Fibroblast of skin of left quadriceps (primary cell): ENCODE data around the gene HCRTR2.
A peak's percentile ranks its signal among the peaks of the same experiment; 100 is the strongest.
"Not testable (repeated sequence)": the region's sequence is repeated elsewhere in the genome, so short reads cannot be mapped to it uniquely, and the experiment has no call there.

Experiments used
- DNase-seq, 2 experiments: peaks; one replicate each; pipeline ENCODE4 v3.0.0-alpha.2; 2013; ENCODE audit warnings: low read depth in 2 of 2

HCRTR2 gene

GRCh38 chr6:55174211-55175026 is at the start of gene HCRTR2:
TSS of gene HCRTR2 (plus strand) at chr6:55174515. CDS start at chr6:55174588, 73 bp downstream.
- DNase-seq: no peak

DNA sequence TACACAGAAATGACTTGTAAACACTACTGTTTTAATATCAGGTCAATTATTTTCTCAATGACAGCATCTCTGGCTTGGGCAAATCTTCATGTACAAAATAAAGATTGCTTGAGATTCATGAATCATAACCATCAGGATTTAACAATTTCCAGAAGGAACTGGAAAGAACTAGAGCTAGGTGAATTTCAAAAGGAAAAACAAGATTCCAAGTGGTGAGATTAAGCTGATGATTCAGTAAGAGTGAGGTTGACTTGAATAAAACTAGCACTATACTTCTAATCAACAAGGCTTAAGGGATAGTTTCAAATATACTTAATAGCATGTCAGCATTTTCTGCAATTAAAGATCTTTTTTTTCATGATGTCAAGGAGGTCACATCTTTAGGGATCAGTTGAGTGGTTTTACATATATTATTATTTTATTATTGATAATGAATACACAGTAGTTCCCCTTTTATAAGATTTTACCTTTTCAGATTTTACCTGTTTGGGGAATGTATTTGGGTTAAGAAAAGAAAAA is 43.5 kb upstream of the HCRTR2 start:
- DNase-seq: no peak

DNA sequence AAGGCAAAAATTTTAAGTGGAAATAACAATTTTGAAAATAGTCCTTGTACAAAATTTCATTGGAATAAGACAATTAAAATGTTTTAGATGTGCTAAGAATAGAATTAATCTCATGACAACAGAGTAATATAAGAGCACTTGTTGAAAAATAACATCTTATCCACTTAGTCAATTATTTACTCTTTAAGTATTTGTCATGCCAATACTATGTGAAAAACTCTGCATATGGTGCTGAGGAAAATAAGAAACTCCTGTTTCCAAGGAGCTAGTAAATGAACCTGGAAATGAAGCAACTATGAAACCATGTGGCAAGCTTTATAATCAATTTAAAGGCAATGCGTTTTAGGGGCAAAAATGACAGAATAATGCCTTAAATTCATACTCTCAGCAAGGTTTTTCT is 42.7 kb upstream of the HCRTR2 start:
- peak in 1 of 2 experiments; percentile 23 for DNase-seq

DNA sequence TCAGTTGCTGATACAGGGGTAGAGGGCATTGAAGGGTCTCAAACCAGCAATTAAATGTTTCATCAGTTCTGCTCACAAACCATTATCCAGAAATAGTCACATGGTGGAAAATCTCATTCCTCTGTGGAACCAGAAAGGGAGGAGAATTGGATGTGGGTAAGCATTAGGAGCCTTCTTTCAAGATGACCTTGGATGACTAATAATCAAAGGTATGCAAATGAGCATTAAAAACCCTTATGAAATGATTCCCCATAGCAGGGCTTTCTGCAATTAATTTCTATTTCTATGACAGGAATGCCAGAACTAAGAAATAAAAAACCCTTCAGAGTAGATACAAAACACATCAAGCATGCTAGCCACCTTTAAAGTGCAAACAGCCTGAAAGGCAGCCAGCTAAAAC is 37.4 kb upstream of the HCRTR2 start:
- peak; percentile 46 to 51 for DNase-seq

- DNase-seq: no peak
Observed at GRCh38 chr6:55137929-55138693, 36.2 kb upstream of the HCRTR2 start.

- peak; percentile 15 to 20 for DNase-seq
Observed at GRCh38 chr6:55141611-55142010, 32.7 kb upstream of the HCRTR2 start.

- no peak for DNase-seq
Observed at GRCh38 chr6:55142610-55143009, 31.7 kb upstream of the HCRTR2 start.

- no peak for DNase-seq
Observed at GRCh38 chr6:55153284-55153683, 21.0 kb upstream of the HCRTR2 start.

DNA sequence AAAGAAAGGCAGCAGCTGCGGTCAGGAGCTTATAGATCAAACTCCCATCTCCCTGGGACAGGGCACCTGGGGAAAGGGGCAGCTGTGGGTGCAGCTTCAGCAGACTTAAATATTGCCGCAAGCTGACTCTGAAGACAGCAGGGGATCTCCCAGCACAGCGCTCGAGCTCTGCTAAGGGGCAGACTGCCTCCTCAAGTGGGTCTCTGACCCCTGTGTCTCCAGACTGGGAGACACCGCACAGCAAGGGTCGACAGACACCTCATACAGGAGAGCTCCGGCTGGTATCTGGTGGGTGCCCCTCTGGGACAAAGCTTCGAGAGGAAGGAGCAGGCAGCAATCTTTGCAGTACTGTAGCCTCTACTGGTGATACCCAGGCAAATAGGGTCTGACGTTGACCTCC is 15.5 kb upstream of the HCRTR2 start:
- DNase-seq: not testable (repeated sequence)

DNA sequence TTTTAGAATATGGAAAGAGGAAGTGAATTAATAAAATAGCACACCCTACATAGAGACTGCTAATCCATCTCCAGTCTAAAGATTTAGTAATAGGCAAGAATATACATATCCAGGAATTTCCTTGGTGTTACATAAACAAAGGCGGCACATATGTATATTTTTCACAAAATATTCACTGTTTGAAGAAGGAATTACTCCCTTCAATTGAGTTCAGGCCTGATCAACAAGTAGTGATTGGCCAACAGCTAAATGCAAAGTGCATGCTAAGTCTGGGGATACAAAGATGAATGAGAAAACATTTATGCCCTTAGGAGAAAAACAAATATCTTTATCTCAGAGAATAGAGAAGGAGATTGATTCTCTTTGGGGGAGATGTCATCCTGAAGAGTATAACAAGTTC is 6.5 kb upstream of the HCRTR2 start:
- DNase-seq: no peak

- no peak for DNase-seq
Observed at GRCh38 chr6:55175078-55176049, 1.0 kb downstream of the HCRTR2 start.

- peak in 1 of 2 experiments; percentile 3 for DNase-seq
Observed at GRCh38 chr6:55176958-55177357, 2.6 kb downstream of the HCRTR2 start.

GRCh38 chr6:55180258-55180657 is 5.9 kb downstream of the HCRTR2 start:
- no peak for DNase-seq

GRCh38 chr6:55182016-55182650 is 7.8 kb downstream of the HCRTR2 start:
- no peak for DNase-seq

DNA sequence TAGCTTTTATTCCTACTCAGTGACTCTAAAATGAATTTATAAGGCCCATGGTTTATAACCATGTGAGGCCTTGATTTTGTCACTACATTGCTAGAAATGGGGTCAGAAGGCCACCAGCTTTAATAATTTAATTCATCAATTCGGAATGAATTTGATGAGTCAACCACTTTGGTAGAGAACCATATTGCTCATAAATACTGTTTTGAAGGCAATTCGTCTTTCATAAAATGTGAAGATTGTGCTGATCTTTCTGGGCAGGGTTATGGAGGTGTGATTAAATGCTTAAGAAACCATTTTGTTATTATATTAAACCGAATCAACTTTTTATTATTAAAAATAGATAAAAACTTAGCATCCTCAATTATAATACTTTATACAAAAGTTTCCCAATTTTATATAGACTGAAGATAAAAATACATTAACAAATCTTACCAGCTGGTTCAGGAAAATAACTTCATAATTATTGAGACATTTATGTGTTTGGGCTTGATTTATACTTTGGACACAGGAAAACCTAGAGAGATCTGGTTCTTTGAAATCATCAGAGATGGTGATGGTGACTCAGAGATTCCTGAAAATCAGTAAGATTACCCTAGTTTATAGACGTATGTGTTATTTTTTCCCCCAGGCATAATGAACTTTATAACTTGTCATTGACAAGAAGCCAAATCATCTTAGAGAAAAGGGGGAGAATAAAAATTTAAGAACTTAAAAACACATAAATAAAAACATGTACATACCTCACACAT is 10.6 kb downstream of the HCRTR2 start:
- DNase-seq: no peak

DNA sequence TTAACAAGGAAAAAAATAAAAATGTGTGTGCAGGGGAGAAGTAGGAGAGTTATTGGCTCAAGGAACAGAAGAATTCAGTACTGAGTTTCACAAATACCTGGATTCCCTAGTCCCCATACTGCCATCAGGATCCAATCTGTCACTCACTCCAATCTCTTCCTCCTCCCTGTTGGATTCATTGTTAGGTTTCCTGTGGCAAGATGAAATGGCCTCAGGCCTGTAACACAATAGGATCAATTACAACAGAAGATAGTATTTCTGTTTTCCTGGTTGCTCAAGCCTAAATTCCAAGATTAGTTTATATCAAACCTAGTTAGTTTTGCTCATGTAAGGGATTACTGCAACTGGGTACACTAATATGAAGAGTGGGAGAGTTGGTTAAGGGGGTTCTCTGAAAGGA is 24.4 kb downstream of the HCRTR2 start:
- no peak for DNase-seq

- DNase-seq: no peak
Observed at GRCh38 chr6:55199239-55199638, 24.9 kb downstream of the HCRTR2 start.

GRCh38 chr6:55208478-55209458 is 34.5 kb downstream of the HCRTR2 start:
- no peak for DNase-seq

- DNase-seq: no peak
Observed at GRCh38 chr6:55210952-55211351, 36.6 kb downstream of the HCRTR2 start.
